ENCODE results near the gene EN2.

Gene EN2

DNA sequence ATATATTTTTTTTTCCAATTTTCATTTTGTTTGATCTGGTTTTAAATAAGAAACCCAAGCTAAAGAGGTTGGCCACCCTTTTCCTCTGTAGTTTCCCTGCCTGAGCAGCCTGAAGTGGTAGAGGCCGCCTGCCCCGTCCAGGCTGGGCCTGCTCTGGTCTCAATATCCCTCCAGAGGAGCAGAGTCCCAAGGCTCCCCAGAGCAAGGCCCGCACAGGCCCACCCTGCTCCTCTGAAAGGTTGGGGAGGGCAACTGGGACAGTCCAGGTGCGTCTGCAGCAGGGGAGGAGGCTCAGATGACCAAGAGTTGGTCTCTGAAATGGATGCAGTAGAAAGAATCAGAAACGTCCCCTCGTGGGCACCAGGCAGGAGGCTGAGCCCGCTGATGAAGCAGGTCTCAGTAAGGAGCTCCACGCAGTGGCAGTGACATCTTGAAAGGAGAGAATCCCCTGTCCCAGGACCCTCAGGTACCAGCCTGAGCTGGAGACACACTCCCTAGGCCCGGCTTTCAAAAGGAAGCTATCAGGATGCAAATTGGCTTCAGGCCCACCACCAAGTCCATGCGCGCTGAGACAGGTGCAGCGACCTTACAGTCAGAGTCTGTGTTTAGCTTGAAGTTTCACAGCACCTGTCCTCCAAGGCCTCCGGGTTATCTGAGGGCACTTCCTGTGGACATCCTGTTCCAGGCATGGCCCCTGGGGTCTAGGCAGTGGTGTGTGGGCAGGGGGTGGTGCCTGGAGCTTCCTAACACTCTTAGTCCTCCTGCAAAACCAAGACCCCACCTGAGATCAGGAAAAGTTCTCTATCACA, 37.7 kb downstream of the EN2 start:
- peaks cover 51% of the 10 kb centered on the region for H3K27me3 ChIP-seq (replicated peaks; ENCODE audit: control insufficient read depth, insufficient read depth, low read length)
- H3K9ac ChIP-seq (ENCODE audit: low read length), result no peak overlapping the region
- DNase-seq (ENCODE audit: low read depth), result no peak
- no peak overlapping the region for H3K4me3 ChIP-seq (ENCODE audit: low read length)
- H3K9me3 ChIP-seq (ENCODE audit: control insufficient read depth, low read length), result no peaks in the 10 kb centered on the region
- no peaks in the 10 kb centered on the region for H3K36me3 ChIP-seq (ENCODE audit: control insufficient read depth, insufficient read depth, low read length, severe bottlenecking)
- peaks cover under 1% of the 10 kb centered on the region for H3K4me1 ChIP-seq (ENCODE audit: control insufficient read depth, insufficient read depth, low read length)

DNA sequence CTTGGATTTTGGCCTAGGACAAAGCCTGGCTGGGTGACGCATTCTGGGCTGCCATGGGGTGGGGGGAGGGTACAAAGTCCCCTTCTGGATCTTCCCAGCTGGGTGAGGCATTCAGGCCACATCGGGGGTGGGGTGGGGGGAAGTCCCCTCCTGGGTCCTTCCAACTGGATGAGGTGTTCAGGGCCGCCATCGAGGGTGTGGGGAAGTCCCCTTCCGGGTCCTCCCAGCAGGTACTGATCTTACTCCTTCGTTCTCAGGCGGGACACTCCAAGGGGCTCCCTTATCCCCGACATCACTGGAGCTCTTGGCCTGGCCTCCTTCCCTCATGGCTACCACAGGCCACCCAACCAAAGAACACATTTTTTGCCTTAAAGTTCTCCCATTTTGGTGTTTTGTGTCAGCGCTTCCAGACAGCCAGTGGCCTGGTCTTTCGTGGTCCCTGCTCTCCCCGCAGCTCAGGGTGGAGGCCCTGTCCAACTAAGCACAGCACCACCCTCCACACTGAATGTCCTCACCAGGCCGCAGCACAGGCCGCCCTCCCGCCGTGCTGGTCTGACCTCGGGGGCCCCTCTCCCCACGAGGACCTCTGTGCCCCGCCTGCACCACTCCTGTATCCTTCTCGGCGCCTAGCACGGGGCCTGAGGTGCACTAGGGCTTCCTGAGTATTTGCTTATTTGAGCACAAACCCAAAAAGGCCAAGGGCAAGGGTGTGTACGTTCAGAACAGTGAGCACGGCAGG, 38.5 kb downstream of the EN2 start:
- no peaks in the 10 kb centered on the region for H3K4me1 ChIP-seq (ENCODE audit: control insufficient read depth, insufficient read depth, low read length)
- H3K4me3 ChIP-seq (ENCODE audit: low read length), result no peak overlapping the region
- H3K9ac ChIP-seq (ENCODE audit: low read length), result no peak overlapping the region
- H3K27me3 ChIP-seq (replicated peaks; ENCODE audit: control insufficient read depth, insufficient read depth, low read length), result peaks cover 52% of the 10 kb centered on the region
- no peak for DNase-seq (ENCODE audit: low read depth)
- H3K36me3 ChIP-seq (ENCODE audit: control insufficient read depth, insufficient read depth, low read length, severe bottlenecking), result no peaks in the 10 kb centered on the region
- H3K9me3 ChIP-seq (ENCODE audit: control insufficient read depth, low read length), result no peaks in the 10 kb centered on the region

- Histone ChIP-seq H3K27me3 (replicated peaks; ENCODE audit: control insufficient read depth, insufficient read depth, low read length) (peaks cover 51% of the 10 kb centered on the region), H3K4me3 (ENCODE audit: low read length) (no peak overlapping the region), H3K4me1 (ENCODE audit: control insufficient read depth, insufficient read depth, low read length) (no peaks in the 10 kb centered on the region), H3K36me3 (ENCODE audit: control insufficient read depth, insufficient read depth, low read length, severe bottlenecking) (no peaks in the 10 kb centered on the region), H3K9ac (ENCODE audit: low read length) (no peak overlapping the region), H3K9me3 (ENCODE audit: control insufficient read depth, low read length) (no peaks in the 10 kb centered on the region)
- no peak for DNase-seq (ENCODE audit: low read depth)
Observed at GRCh38 chr7:155497149-155497901, 39.4 kb downstream of the EN2 start.

GRCh38 chr7:155505422-155505793, 47.5 kb downstream of the EN2 start:
- no peaks in the 10 kb centered on the region for H3K36me3 ChIP-seq (ENCODE audit: control insufficient read depth, insufficient read depth, low read length, severe bottlenecking)
- H3K9ac ChIP-seq (ENCODE audit: low read length), result no peak overlapping the region
- peaks cover 13% of the 10 kb centered on the region for H3K9me3 ChIP-seq (ENCODE audit: control insufficient read depth, low read length)
- DNase-seq (ENCODE audit: low read depth), result no peak
- H3K27me3 ChIP-seq (replicated peaks; ENCODE audit: control insufficient read depth, insufficient read depth, low read length), result peaks cover 90% of the 10 kb centered on the region
- no peak overlapping the region for H3K4me3 ChIP-seq (ENCODE audit: low read length)
- H3K4me1 ChIP-seq (ENCODE audit: control insufficient read depth, insufficient read depth, low read length), result no peaks in the 10 kb centered on the region

GRCh38 chr7:155506854-155507337, 49.0 kb downstream of the EN2 start:
- no peaks in the 10 kb centered on the region for H3K4me1 ChIP-seq (ENCODE audit: control insufficient read depth, insufficient read depth, low read length)
- peaks cover 13% of the 10 kb centered on the region for H3K9me3 ChIP-seq (ENCODE audit: control insufficient read depth, low read length)
- H3K4me3 ChIP-seq (ENCODE audit: low read length), result no peak overlapping the region
- H3K36me3 ChIP-seq (ENCODE audit: control insufficient read depth, insufficient read depth, low read length, severe bottlenecking), result no peaks in the 10 kb centered on the region
- DNase-seq (ENCODE audit: low read depth), result peak; percentile 12
- peaks cover 93% of the 10 kb centered on the region for H3K27me3 ChIP-seq (replicated peaks; ENCODE audit: control insufficient read depth, insufficient read depth, low read length)
- no peak overlapping the region for H3K9ac ChIP-seq (ENCODE audit: low read length)

GRCh38 chr7:155507576-155507975, 49.6 kb downstream of the EN2 start:
- DNase-seq (ENCODE audit: low read depth), result no peak
- H3K9me3 ChIP-seq (ENCODE audit: control insufficient read depth, low read length), result peaks cover 13% of the 10 kb centered on the region
- no peak overlapping the region for H3K9ac ChIP-seq (ENCODE audit: low read length)
- no peaks in the 10 kb centered on the region for H3K4me1 ChIP-seq (ENCODE audit: control insufficient read depth, insufficient read depth, low read length)
- no peak overlapping the region for H3K4me3 ChIP-seq (ENCODE audit: low read length)
- H3K27me3 ChIP-seq (replicated peaks; ENCODE audit: control insufficient read depth, insufficient read depth, low read length), result peaks cover 97% of the 10 kb centered on the region
- no peaks in the 10 kb centered on the region for H3K36me3 ChIP-seq (ENCODE audit: control insufficient read depth, insufficient read depth, low read length, severe bottlenecking)

DNA sequence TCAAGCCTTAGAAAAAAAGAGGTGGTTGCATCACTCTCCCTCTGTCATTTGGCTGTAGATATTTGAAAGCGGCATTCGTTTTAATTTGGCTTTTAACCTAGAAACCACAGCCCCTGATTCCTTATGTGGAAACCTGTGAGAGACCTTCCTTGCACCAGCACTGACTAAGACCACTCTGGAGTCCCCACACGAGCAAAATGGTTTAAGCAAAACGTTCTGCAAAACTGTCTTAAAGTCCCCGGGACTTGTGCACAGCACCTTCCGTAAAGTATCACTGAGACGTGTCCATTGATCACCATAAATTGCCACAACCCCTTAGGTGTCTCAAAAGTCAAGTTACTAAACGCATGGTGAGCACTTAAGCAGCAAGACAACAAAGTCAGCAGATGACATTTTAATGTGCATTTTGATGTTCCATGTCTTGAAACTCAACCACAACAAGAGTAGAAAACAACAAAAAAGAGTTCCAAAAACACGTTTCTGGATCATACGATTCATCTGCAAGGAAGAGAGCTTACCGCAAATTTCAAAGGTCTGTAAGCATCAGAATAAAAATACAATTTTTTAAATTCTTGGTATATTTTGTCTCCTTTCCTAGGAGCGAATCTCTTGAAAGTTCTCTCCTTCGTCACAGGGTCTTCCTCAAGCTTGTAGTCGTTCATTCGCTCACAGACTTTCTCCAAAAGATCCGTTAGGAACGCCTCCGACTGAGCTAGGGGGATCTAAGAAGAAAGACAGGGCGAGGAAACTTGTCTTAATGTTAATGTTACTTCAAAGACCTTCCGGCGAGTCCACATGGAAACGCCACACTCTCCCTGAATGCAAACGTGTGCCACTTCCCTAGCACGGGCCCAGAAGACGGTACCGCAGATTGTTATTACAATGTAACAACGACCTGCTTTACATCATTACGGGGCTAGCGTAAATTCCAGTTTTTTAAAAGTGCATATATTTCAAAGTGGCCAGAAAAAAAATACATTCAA, 50.7 kb downstream of the EN2 start:
- peaks cover 13% of the 10 kb centered on the region for H3K9me3 ChIP-seq (ENCODE audit: control insufficient read depth, low read length)
- H3K27me3 ChIP-seq (replicated peaks; ENCODE audit: control insufficient read depth, insufficient read depth, low read length), result peaks cover 97% of the 10 kb centered on the region
- DNase-seq (ENCODE audit: low read depth), result no peak
- no peaks in the 10 kb centered on the region for H3K4me1 ChIP-seq (ENCODE audit: control insufficient read depth, insufficient read depth, low read length)
- no peak overlapping the region for H3K9ac ChIP-seq (ENCODE audit: low read length)
- no peak overlapping the region for H3K4me3 ChIP-seq (ENCODE audit: low read length)
- no peaks in the 10 kb centered on the region for H3K36me3 ChIP-seq (ENCODE audit: control insufficient read depth, insufficient read depth, low read length, severe bottlenecking)

DNA sequence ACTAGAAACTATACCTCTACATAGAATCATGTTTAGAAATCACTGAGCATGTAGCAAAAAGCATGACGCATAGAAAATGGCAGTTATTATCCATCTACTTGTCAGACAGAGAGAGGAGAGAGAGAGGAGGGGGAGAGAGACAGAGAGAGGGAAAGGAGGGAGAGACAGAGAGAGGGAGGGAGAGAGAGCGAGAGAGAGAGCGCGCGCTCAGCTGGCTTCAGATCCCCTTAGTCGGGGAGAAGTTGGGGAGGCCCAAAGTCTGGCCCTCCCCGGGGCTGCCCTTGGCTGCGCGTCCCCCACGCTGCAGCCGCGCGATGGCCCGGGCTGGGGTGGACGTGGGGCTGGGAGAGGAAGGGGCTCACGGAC, 51.4 kb downstream of the EN2 start:
- H3K36me3 ChIP-seq (ENCODE audit: control insufficient read depth, insufficient read depth, low read length, severe bottlenecking), result no peaks in the 10 kb centered on the region
- no peak for DNase-seq (ENCODE audit: low read depth)
- H3K27me3 ChIP-seq (replicated peaks; ENCODE audit: control insufficient read depth, insufficient read depth, low read length), result peaks cover 99% of the 10 kb centered on the region
- H3K9ac ChIP-seq (ENCODE audit: low read length), result no peak overlapping the region
- H3K4me3 ChIP-seq (ENCODE audit: low read length), result no peak overlapping the region
- H3K4me1 ChIP-seq (ENCODE audit: control insufficient read depth, insufficient read depth, low read length), result no peaks in the 10 kb centered on the region
- H3K9me3 ChIP-seq (ENCODE audit: control insufficient read depth, low read length), result peaks cover 13% of the 10 kb centered on the region

DNA sequence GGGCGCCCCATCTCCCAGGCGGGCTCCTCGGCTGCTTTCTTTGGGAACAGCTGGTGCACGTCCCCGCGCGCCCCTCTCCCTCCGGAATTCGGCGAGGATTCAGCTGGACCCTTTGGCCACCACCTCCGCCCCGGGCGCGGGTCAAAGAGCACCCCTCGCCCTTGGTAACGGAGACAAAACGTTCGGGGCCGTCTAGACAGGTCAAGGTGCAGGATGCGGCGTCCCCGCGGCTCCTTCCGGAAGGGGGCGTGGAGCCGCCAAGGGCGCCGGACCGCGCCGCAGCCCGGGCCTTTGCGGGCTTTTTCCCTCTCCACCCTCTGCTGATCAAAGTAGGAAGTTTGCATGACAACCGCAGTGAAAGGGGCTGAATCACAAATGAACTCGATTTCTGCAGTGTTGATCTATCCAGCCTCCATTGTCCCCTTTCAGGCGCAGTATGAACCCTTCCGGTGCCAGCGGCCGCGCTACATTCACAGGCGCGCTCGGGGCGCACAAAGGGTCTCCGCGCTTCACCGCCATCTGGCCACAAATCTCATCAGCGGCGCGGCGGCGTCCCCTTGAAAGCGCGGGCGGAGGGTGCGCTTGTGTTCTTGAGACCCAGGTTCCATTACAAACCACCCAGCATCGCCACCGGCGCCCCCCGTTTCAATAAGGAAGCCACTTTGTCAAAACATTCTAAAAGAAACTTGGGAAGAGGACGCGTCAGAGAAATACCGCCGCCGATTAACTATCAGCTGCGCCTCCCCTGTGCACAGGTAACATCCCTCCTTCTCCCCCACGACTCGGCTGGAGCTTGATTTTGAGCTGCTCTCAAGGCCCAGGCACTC, 52.0 kb downstream of the EN2 start:
- H3K4me3 ChIP-seq (ENCODE audit: low read length), result no peak overlapping the region
- H3K27me3 ChIP-seq (replicated peaks; ENCODE audit: control insufficient read depth, insufficient read depth, low read length), result peaks cover 94% of the 10 kb centered on the region
- no peak for DNase-seq (ENCODE audit: low read depth)

More for the DNA sequence above, 52.0 kb downstream of the EN2 start:
- Histone ChIP-seq H3K9me3 (ENCODE audit: control insufficient read depth, low read length) (peaks cover 13% of the 10 kb centered on the region), H3K9ac (ENCODE audit: low read length) (no peak overlapping the region), H3K4me1 (ENCODE audit: control insufficient read depth, insufficient read depth, low read length) (no peaks in the 10 kb centered on the region), H3K36me3 (ENCODE audit: control insufficient read depth, insufficient read depth, low read length, severe bottlenecking) (no peaks in the 10 kb centered on the region)

Data from adipocyte (in vitro differentiated cells).